ENCODE measurements around the gene ELMOD3.
"Not testable (repeated sequence)": the region's sequence is repeated elsewhere in the genome, so short reads cannot be mapped to it uniquely, and the experiment has no call there.

Gene ELMOD3

DNA sequence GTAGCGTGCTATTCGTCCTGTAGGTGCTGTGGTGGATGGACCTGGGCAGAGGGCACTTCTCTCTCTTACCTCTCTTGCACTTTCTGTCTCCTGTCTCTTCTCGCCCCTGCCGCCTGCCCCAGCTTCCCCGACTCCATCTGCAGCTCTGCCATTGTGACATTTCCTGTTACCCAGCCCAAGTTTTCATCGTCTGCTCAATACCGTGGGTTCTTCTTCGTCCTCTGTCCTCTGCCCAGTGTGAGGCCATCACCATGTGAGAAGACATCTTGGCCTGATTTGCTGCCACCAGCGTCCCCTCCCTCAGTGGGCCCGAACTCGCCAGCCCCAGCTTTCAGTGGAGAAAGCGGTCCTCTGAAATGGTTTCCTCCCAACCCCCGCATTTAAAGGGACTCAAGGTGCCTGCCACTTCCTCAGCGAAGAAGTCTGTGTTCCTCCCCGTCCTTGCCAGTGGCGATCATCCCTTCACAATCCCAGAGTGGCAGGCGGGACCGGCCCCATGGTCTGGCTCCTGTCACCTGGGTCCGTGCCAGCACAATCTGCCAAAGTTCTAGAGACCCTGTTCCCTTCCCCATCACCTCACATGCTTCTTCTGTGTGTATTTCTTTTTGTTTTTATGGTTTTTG is 44.8 kb upstream of the ELMOD3 start:
- peaks cover 14 to 60% (median 49%) of the 10 kb centered on the region in 3 donors for H3K36me3 ChIP-seq
- peak in 1 of 2 donors; percentile 55 for DNase-seq
- no peak overlapping the region for H3K4me3 ChIP-seq
- H3K27me3 ChIP-seq = no peaks in the 10 kb centered on the region
- TF ChIP-seq, protein P1, sequence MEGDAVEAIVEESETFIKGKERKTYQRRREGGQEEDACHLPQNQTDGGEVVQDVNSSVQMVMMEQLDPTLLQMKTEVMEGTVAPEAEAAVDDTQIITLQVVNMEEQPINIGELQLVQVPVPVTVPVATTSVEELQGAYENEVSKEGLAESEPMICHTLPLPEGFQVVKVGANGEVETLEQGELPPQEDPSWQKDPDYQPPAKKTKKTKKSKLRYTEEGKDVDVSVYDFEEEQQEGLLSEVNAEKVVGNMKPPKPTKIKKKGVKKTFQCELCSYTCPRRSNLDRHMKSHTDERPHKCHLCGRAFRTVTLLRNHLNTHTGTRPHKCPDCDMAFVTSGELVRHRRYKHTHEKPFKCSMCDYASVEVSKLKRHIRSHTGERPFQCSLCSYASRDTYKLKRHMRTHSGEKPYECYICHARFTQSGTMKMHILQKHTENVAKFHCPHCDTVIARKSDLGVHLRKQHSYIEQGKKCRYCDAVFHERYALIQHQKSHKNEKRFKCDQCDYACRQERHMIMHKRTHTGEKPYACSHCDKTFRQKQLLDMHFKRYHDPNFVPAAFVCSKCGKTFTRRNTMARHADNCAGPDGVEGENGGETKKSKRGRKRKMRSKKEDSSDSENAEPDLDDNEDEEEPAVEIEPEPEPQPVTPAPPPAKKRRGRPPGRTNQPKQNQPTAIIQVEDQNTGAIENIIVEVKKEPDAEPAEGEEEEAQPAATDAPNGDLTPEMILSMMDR (IDR thresholded peaks at IDR 0.05) = no peak
- intact Hi-C loops (cut with DNase I; ENCODE audit: low total_unique reads) = no loop called here
- no peaks in the 10 kb centered on the region for H3K9me3 ChIP-seq
- H3K27ac ChIP-seq = peak overlapping the region; percentile 52 to 63
- H3K4me1 ChIP-seq = peaks cover 0 to 12% (median 9%) of the 10 kb centered on the region in 4 donors

DNA sequence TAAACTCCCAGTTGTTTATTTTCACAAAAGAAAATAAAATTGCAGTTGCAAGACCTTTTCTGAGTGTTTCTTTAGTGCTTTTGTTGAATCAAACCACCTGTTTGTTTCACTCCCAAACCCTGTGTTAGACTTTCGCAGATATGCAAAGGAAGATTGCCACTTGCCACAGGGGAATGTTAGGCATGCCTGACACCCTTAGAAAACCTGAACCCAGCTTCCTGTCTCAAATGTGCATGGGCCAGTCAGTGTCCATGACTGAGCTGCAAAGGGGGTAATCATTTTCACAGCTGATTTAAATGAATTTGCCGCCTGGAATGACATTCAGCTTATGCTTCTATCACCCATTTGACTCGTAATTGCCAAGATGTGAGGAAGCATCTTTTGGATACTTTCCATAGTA is 44.2 kb upstream of the ELMOD3 start:
- H3K4me3 ChIP-seq = no peak overlapping the region
- H3K36me3 ChIP-seq = peaks cover 10 to 60% (median 49%) of the 10 kb centered on the region in 3 donors
- no peak for DNase-seq
- H3K4me1 ChIP-seq = peaks cover 0 to 12% (median 9%) of the 10 kb centered on the region in 4 donors
- H3K27me3 ChIP-seq = no peaks in the 10 kb centered on the region
- TF ChIP-seq, protein P1 (IDR thresholded peaks at IDR 0.05) = no peak
- no peaks in the 10 kb centered on the region for H3K9me3 ChIP-seq
- intact Hi-C loops (cut with DNase I; ENCODE audit: low total_unique reads) = no loop called here
- no peak overlapping the region for H3K27ac ChIP-seq

DNA sequence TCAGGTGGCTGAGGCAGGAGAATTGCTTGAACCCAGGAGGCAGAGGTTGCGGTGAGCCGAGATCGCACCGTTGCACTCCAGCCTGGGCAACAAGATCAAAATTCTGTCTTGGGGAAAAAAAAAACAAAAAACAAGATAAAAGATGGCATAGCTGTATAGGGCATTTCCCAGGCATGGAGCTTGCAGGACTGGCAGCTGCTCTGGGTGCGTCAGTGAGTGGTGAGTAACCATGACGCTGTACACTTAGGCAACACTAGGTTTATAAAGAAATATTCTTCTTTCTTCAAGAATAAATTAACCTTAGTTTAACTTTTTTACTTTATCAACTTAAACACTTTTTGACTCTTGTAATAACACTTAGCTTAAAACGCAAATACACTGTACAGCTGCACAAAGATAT is 42.2 kb upstream of the ELMOD3 start:
- H3K27me3 ChIP-seq = no peaks in the 10 kb centered on the region
- TF ChIP-seq, protein P1 (IDR thresholded peaks at IDR 0.05) = no peak
- H3K36me3 ChIP-seq = peaks cover 7 to 59% (median 46%) of the 10 kb centered on the region in 3 donors
- intact Hi-C loops (cut with DNase I; ENCODE audit: low total_unique reads) = no loop called here
- no peak overlapping the region for H3K27ac ChIP-seq
- no peak for DNase-seq
- H3K9me3 ChIP-seq = no peaks in the 10 kb centered on the region
- H3K4me1 ChIP-seq = peaks cover 0 to 12% (median 9%) of the 10 kb centered on the region in 4 donors
- H3K4me3 ChIP-seq = no peak overlapping the region

DNA sequence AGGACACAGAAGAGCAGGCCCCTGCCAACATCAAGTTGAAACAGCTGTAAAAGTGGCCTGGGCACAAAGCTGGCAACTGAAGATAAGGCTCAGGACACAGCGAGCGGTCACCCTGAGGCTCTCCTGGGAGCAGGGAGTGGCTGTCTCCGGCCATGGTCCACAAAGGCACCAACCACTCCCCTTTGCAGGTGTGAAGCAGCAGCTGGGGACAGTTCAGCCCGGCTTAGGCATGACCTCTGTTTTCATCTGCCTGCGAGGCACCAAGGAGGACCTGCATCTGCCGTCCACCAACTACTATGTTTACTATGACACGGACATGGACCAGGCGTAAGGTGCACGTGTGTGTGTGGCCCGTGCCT is 39.7 kb upstream of the ELMOD3 start:
- no peaks in the 10 kb centered on the region for H3K9me3 ChIP-seq
- peaks cover 7 to 63% (median 56%) of the 10 kb centered on the region in 3 donors for H3K36me3 ChIP-seq
- TF ChIP-seq, protein P1 (IDR thresholded peaks at IDR 0.05) = no peak
- H3K27me3 ChIP-seq = no peaks in the 10 kb centered on the region
- no peak overlapping the region for H3K27ac ChIP-seq
- peak in 1 of 2 donors; percentile 45 for DNase-seq
- intact Hi-C loops (cut with DNase I; ENCODE audit: low total_unique reads) = no loop called here
- H3K4me1 ChIP-seq = peaks cover 0 to 12% (median 4%) of the 10 kb centered on the region in 4 donors
- no peak overlapping the region for H3K4me3 ChIP-seq

DNA sequence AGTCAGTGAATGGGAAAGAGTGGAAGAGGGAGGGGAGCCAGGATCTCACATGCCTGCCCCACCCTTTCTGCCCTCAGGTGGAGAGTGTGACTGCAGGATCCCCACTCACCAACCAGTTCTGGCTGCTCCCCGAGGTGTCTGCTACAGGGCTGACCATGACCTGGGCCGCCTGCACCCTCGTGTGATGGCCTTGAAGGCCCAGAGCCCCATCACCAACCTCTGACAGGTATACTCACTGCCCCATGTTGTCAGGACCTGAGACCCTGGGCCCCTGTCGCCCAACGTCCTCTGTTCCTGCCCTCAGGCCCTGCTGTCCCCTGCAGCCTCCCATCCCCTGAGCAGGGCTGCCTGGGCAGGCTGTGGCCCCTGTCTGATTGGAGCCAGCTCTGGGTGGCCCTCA is 38.6 kb upstream of the ELMOD3 start:
- H3K27me3 ChIP-seq; H3K27ac ChIP-seq; H3K9me3 ChIP-seq; intact Hi-C loops (cut with DNase I; ENCODE audit: low total_unique reads); H3K4me3 ChIP-seq; DNase-seq: not testable (repeated sequence)
- H3K4me1 ChIP-seq = peaks cover 0 to 12% (median 7%) of the 10 kb centered on the region in 4 donors
- H3K36me3 ChIP-seq = peaks cover 8 to 67% (median 62%) of the 10 kb centered on the region in 3 donors

DNA sequence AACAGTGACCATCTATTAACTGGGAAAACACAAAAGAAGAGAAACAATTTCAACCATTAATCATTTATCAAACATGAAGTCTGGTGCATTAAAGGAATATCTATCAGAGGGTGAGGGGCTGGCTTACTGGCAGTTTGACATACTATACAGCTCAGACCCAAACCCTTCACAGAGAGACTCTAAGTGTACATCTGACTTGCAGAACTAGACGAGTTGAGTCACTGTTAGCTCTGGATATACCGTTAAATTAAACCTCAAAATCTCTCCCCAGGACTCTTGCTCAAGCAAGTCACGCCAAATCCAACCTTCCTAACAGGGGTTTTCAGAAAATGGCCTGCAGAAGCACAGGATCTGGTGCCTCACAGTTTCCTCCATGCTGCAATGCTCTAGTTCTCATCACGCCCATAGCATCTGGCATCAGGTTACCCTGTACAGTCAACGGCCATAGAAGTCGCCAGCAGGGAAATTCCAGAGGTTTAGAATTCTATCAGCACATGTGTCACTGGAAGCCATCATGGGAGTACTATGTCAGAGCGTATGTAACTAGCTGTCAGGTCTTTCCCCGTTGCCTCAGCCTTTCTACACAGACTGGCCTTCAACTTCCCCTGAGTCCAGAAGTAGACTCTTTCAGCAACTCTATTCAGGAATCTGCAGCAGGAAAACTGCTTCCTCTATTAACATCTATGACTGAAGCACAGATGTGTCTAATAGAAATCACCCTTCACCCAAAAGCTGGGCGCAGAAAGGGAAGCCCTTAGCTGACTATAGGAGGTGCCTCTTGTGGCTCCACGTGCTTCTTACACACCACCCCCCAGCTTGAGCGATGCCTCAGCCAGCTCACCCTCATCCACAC is 36.1 kb upstream of the ELMOD3 start:
- intact Hi-C loops (cut with DNase I; ENCODE audit: low total_unique reads) = no loop called here
- Histone ChIP-seq H3K4me1 (peaks cover 0 to 31% (median 22%) of the 10 kb centered on the region in 4 donors), H3K36me3 (peaks cover 33 to 89% (median 87%) of the 10 kb centered on the region in 3 donors), H3K27ac (no peak overlapping the region), H3K9me3 (no peaks in the 10 kb centered on the region), H3K4me3 (no peak overlapping the region), H3K27me3 (no peaks in the 10 kb centered on the region)
- DNase-seq = peak in 1 of 2 donors; percentile 65
- TF ChIP-seq, protein P1 (IDR thresholded peaks at IDR 0.05) = no peak

Measured in tibial artery (tissue), 4 donors.